AG09319 (cell line): Measurements from ENCODE around the gene SAPCD2.
A peak's percentile ranks its signal among the peaks of the same experiment; 100 is the strongest.

ENCODE experiments used
- DNase-seq: peaks from one replicate; pipeline ENCODE4 v3.0.0-alpha.2; 2010; ENCODE audit warnings: low read depth; ENCODE audit errors: extremely low read depth
- TF ChIP-seq, protein P1 (sequence below): IDR thresholded peaks from 2 replicates; pipeline ENCODE4 v1.5.1; 2011; ENCODE audit warnings: low read depth, mild to moderate bottlenecking, inconsistent platforms, low read length, moderate library complexity

SAPCD2 gene

DNA sequence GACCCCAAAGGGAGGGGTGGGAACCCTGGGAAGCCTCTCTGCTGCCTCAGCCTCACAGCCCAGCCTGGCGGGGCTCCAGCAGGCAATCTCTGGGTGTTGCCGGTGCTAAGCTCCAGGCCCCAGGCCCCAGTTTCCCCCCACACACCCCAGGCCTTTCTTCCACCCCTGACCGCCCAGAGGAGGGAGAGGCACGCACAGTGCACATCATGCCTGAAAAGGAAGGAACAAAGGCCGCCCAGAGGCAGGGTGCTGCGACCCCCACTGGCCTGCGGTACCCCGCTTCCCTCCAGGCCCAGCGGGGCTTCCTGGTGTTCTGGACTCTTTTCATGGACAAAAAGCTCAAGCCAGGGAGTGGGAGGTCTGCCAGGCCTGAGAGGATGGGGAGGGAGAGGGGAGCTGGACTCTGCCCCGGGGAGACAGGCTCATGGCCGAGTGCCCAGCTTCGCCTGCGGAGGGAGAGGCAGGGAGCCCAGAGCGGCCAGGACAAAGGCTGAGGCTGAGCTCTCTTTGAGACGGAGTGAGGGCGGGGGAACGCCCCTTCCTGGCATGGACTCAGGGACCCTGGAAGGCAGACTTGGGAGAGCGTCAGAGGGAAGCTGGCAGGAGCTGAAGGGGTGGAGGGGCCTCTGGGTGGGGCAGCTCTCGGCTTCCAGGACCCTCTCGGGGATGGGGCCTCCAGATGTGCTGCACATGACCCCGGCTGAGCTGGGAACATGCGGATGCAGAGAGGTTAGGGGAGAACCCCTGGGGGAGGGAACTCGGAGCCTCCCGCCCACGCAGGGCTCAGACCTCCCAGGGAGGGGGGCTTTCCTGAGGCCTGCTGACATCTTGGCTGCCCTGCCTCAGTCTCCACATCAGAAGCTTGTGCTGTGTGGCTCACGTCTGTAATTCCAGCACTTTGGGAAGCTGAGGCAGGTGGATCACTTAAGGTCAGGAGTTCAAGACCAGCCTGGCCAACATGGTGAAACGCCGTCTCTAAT lies 14.7 kb downstream of the SAPCD2 start:
- DNase-seq, result peak; percentile 71
- TF ChIP-seq, protein P1, sequence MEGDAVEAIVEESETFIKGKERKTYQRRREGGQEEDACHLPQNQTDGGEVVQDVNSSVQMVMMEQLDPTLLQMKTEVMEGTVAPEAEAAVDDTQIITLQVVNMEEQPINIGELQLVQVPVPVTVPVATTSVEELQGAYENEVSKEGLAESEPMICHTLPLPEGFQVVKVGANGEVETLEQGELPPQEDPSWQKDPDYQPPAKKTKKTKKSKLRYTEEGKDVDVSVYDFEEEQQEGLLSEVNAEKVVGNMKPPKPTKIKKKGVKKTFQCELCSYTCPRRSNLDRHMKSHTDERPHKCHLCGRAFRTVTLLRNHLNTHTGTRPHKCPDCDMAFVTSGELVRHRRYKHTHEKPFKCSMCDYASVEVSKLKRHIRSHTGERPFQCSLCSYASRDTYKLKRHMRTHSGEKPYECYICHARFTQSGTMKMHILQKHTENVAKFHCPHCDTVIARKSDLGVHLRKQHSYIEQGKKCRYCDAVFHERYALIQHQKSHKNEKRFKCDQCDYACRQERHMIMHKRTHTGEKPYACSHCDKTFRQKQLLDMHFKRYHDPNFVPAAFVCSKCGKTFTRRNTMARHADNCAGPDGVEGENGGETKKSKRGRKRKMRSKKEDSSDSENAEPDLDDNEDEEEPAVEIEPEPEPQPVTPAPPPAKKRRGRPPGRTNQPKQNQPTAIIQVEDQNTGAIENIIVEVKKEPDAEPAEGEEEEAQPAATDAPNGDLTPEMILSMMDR, result no peak; the same call in 1 of the 2 replicates

DNA sequence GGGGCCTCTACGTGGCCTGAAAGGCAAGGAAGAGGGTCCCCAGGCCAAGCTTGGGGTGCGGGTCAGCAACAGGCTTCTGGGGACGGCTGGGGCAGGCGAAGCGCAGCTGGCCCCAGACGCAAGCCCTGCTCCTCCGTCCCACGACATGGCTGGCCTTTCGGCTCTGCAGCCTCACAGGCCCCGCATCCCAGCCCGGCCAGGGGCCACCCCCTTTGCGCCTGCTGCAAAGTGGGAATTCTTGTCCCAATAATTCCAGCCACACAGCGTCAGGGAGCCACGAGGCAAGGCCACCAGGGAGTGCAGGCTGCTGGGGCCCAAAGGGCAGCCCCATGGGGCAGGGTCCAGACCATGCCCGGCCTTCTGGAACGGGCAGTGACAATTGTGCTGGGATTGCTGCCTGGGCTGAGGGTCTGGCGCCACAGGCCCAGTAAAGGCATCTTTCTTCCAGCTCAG lies 15.4 kb downstream of the SAPCD2 start:
- no peak for DNase-seq
- TF ChIP-seq, protein P1, result no peak

DNA sequence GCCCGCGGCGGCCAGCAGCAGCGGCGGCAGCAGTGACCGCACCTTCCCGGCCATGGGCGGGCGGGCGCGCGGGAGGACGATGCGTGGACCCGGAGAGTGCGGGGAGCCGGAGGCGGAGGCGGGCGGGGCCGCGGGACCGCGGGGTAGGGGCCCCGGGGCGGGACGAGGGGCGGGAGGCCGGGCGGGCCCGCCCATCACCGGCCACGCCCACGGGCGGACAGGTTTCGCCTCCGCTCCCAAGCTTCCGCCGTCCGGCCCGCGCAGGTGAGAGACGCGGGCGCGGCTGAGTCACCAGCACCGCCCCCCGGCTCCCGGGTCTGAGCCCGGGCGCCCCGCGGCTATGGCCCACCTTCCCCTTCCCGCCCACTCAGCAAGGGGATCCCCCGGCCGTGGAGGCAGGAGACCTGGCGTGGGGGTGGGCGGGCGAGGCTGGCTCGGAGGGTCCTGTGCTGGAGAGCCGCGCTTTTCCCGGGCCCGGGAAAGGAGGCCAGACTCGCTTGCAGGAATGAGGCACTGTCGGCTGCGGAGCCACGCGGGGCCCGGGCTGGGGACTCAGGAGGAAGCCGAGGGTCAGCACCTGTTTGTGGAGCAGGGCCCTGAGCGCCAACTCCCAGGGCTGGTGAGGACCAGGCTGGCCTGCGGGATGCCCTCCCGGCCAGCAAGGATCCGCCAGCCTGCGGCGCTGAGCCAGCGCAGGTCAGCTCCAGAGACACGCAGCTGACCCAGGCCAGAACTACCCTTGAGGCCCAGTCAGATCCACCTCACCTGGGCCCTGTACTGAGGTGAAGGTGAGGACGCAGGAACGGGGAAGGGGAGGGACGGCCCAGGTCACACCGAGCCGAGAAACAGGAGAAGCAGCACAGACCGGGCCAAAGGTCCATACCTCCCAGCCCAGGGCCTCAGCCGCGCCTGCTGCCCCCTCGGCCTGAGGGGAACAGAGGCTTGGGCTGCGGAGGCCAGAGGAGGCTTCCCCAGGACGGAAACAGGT lies 16.1 kb downstream of the SAPCD2 start, which contains the start of gene ENTPD2:
Gene ENTPD2 (minus strand): TSS at position 118 of the 988 bp plus-strand sequence. CDS start 64 bp downstream, at position 54.
- DNase-seq, result no peak
- TF ChIP-seq, protein P1, result no peak

DNA sequence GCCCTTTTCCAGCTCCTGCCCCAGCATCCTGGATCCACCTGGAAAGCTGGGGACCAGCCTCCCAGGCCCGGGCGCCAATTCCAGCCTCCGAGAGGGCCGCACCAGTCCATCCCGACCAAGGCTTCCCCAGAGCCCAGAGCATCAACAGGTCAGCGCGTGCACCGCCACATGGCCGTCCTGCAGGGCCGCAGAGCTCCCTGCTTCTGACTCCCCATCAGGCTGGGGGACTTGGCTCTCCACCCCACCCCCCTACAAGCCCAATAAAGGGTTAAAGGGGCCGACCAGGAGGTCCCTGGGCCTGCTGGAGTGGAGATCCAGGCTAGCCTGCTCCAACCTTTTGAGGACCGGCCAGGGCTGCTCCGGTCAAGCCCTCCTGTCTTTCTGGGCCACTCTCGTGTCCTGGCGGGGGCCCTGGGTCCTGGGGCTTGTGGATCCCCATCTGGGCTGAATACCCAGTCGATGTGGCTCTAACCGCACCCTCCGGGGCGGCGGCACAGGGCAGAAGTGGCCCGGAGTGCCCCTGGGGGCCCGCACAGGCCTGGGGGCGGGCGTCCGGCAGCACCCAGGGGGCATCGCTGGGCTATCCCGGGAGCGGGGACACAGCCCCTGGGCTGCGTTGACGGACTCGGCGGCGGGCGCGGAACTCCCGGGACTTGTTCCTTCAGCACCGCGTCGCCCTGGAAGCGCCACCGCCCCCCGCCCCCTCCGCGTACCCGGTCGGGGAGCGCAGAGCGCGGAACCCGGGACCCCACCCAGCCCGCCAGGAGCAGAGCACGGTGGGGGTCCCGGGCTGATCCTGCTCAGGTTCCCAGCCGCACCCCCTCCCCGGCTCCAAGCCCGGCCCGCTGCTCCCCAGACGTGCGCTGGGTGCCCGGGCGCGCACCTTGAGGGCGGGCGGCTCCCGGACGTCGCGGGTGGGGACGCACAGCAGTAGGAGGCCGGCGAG lies 17.1 kb downstream of the SAPCD2 start:
- TF ChIP-seq, protein P1, result no peak
- no peak for DNase-seq

DNA sequence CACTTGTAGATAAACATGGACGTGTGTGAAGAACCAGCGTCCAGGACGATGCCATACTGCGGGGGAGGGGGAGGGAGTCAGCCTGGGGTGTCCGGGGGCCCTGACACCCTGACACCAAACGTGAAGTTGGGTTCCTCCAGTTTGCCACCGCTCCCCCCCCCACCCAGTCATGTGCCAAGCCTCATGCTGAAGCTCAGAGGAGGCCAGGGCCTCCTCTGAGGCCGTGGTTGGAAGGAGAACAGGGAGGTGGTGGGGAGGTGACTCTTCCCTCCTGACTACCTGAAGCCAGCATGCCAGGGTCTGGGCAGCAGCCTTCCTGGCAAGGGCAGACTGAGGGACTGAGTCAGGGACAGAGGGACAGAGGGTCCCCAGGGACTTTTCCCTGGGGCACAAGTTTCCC lies 18.1 kb downstream of the SAPCD2 start:
- no peak for DNase-seq
- TF ChIP-seq, protein P1, result no peak

DNA sequence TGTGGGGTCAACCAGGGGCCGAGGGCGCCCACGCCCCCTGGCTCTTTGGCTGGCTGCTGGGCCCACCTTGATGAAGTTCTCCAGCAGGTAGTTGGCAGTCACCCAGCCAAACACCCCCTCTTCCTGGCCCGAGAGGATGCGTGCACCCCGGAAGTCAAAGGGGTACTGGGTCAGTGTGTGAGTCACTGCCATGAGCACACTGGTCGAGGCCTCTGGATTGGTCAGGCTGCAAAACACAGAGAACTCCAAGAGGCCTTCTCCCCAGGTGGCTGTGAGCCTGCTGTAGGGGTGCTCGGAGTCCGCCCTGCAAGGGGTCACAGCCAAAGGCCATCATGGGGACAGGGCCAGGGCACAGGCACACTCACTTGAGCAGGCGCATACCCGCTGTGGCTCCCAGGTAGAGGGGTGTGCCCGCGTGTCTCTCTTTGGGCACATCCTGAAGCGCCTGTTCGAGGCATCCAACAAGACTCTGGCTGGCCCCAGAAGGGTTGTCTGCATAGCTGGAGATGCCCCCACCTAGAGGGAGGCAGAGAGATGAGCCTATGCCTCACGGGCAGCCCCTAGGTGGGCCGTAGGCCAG lies 19.1 kb downstream of the SAPCD2 start:
- TF ChIP-seq, protein P1, result no peak
- no peak for DNase-seq
